Heart left ventricle (tissue), 13 donors: ENCODE data around the gene CFHR4.

ENCODE experiments used
- CTCF ChIP-seq, 12 donors: fragments of 200-600 bp; sonication (generic) in 4 of 12; IDR thresholded peaks; one replicate each; pipeline versions ENCODE4 v1.5.0 to v1.8.0; 2018 to 2022; ENCODE audit warnings: antibody characterized with exemption in 12 of 12, mild to moderate bottlenecking in 5 of 12
- POLR2A ChIP-seq, 2 donors: fragments of 450-650 bp; IDR thresholded peaks; one replicate each; pipeline ENCODE4 v1.6.1; 2017; ENCODE audit warnings: antibody characterized with exemption in 2 of 2, mild to moderate bottlenecking in 2 of 2, moderate library complexity in 2 of 2
- donor health status: ischemic (EF 13 %, LVEDD 7.1; RV severe dilation, severe dysfunction).
- donor health status: DM: no; HTN: yes; CAD: no.
- donor health status: DM: no; HTN: no; CAD: no.
- donor health status: ischemic (EF 25% LVEDD 6.9; RV normal size, moderate dysfunction).
- donor health status: ischemic (EF 25% LVEDD 5.7; RV mildly dilated, moderate dysfunction).
- donor health status: ischemic (EF 35%, LVEDD 5.7; RV mildly dilated, moderate dysfunction).
- donor health status: nonischemic (EF 11% LVEDD 7.7; RV severe dilation, severe dysfunction).
- donor health status: DM: yes; HTN: yes; CAD: no.
- donor health status: PGD.
- donor health status: ischemic (EF 29% LVEDD 5.4; RV normal size, mild dysfunction).
- donor health status: nonischemic (EF 23%, LVEDD 6.1; RV moderate dilation, normal function).

DNA sequence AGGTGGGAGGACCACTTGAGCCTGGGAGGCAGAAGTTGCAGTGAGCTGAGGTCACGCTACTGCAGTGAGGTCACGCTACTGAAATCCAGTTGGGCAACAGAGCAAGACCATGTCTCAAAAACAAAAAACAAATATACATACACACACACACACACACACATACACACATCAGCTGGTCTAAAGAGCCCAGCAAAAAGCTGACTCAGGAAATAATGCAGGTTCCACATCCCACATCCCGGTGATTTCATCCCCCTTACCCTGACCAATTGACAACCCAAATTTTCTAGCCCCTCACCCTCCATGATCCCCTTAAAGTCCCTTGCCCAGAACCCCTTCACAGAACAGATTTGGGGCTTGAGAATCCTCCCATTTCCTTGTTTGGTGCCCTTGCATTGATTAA is 11.9 kb upstream of the CFHR4 start:
- no peak for TF ChIP-seq CTCF (IDR thresholded peaks at IDR 0.05)
- no peak for TF ChIP-seq POLR2A (IDR thresholded peaks at IDR 0.05)
